MM.1S (cell line): ENCODE measurements around the gene PLCB1.

Experiments
- DNase-seq: peaks from one replicate; pipeline ENCODE4 v3.0.0-alpha.2; 2015
- H2AFZ ChIP-seq: fragments of 300-600 bp; sonication (generic); 2 replicates; pipeline ENCODE4 v1.6.0; 2016; ENCODE audit warnings: antibody characterized with exemption, low read length
- H3F3A ChIP-seq: fragments of 300-600 bp; sonication (generic); 2 replicates; pipeline ENCODE4 v1.6.1; 2016; ENCODE audit warnings: mild to moderate bottlenecking, antibody characterized with exemption, low read length, moderate library complexity, mixed read lengths; ENCODE audit not compliant: insufficient read depth
- H3K27ac ChIP-seq: fragments of 300-600 bp; sonication (generic); 2 replicates; pipeline ENCODE4 v1.5.1; 2016; ENCODE audit warnings: mild to moderate bottlenecking, low read length
- H3K27me3 ChIP-seq: fragments of 300-600 bp; sonication (generic); replicated peaks from 2 replicates; pipeline ENCODE4 v1.6.0; 2016; ENCODE audit warnings: low read length; ENCODE audit not compliant: insufficient read depth
- H3K36me3 ChIP-seq: fragments of 300-600 bp; sonication (generic); replicated peaks from 2 replicates; pipeline ENCODE4 v1.6.1; 2016; ENCODE audit warnings: mild to moderate bottlenecking, low read length, mixed read lengths; ENCODE audit not compliant: insufficient read depth
- H3K4me1 ChIP-seq: fragments of 300-600 bp; sonication (generic); 2 replicates; pipeline ENCODE4 v1.6.1; 2016; ENCODE audit warnings: low read length, mixed read lengths
- H3K4me2 ChIP-seq: fragments of 300-600 bp; sonication (generic); 2 replicates; pipeline ENCODE4 v1.6.0; 2016; ENCODE audit warnings: low read depth, low read length
- H3K4me3 ChIP-seq: fragments of 300-600 bp; sonication (generic); 2 replicates; pipeline ENCODE4 v1.5.1; 2016; ENCODE audit warnings: low read length, mixed read lengths
- H3K79me2 ChIP-seq: fragments of 300-600 bp; sonication (generic); 2 replicates; pipeline ENCODE4 v1.6.1; 2016; ENCODE audit warnings: mixed run types, low read length, mixed read lengths
- H3K9ac ChIP-seq: fragments of 300-600 bp; sonication (generic); 2 replicates; pipeline ENCODE4 v1.6.1; 2016; ENCODE audit warnings: low read length, mixed read lengths
- H3K9me2 ChIP-seq: fragments of 300-600 bp; sonication (generic); replicated peaks from 2 replicates; pipeline ENCODE4 v1.6.1; 2016; ENCODE audit warnings: mild to moderate bottlenecking, low read length, mixed read lengths; ENCODE audit not compliant: insufficient read depth
- H3K9me3 ChIP-seq: fragments of 300-600 bp; sonication (generic); replicated peaks from 2 replicates; pipeline ENCODE4 v1.6.1; 2016; ENCODE audit warnings: mild to moderate bottlenecking, low read length, mixed read lengths; ENCODE audit not compliant: insufficient read depth
- H4K20me1 ChIP-seq: fragments of 300-600 bp; sonication (generic); 2 replicates; pipeline ENCODE4 v1.6.1; 2016; ENCODE audit warnings: mild to moderate bottlenecking, low read length, moderate library complexity, mixed read lengths; ENCODE audit not compliant: insufficient read depth
- EZH2 ChIP-seq: fragments of 300-600 bp; sonication (generic); optimal IDR thresholded peaks from 2 replicates; pipeline ENCODE3; 2017; ENCODE audit warnings: low read depth, mild to moderate bottlenecking, antibody characterized with exemption, low read length, mixed read lengths
- EZH2phosphoT487 ChIP-seq: fragments of 300-600 bp; sonication (generic); IDR thresholded peaks from 2 replicates; pipeline ENCODE4 v1.6.1; 2018; ENCODE audit warnings: antibody characterized with exemption, low read length
- TF ChIP-seq, protein P1 (sequence below): fragments of 300-600 bp; sonication (generic); IDR thresholded peaks from 2 replicates; pipeline ENCODE4 v1.5.1; 2016; ENCODE audit warnings: antibody characterized with exemption, low read length, mixed read lengths

Gene PLCB1

DNA sequence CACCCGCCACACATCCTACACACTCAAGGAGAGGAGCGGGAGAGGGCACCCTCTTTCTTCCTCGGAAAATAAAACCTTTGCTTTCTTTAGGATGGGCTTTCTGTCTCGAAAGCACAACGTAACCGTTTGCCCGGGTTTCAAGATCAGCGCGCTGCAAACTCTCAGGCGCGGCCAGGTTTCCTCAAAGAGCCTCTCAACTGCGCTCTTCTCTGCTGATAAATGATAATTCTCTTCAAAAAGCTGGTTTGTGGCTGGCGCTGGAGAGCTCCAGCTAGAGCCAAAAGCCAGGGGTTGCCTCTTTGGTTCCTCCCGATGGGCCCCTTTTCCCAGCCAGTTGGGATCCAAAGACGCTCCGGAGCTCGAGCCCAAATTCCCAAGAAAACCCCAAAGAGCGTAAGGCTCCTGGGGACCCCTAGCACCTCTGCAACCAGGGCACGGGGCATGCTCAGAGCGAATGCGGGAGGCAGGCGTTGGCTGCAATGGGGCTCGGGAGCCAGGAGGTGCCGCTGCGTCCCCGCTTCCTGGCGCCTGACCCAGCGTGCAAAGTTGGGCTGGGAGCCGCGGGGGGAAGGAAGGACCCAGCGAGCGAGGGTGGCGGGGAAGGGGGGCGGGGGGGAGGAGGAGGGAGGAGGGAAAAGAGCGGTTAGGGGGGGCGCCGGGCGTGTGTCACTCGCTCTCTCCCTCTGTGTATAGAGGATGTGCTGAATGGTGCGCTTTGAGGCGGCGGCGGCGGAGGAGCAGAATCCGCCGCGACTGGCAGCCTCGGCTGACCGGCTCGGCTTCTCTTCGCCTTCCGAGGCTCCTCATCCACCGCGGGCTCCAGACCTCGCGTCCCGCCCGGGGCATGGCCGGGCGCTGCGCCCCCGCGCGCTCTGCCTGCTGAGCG lies at the start of gene PLCB1:
TSS of gene PLCB1 (plus strand) at position 669 of the 886 bp plus-strand sequence. CDS start 386 bp downstream, outside the sequence.
- TF ChIP-seq, protein P1, sequence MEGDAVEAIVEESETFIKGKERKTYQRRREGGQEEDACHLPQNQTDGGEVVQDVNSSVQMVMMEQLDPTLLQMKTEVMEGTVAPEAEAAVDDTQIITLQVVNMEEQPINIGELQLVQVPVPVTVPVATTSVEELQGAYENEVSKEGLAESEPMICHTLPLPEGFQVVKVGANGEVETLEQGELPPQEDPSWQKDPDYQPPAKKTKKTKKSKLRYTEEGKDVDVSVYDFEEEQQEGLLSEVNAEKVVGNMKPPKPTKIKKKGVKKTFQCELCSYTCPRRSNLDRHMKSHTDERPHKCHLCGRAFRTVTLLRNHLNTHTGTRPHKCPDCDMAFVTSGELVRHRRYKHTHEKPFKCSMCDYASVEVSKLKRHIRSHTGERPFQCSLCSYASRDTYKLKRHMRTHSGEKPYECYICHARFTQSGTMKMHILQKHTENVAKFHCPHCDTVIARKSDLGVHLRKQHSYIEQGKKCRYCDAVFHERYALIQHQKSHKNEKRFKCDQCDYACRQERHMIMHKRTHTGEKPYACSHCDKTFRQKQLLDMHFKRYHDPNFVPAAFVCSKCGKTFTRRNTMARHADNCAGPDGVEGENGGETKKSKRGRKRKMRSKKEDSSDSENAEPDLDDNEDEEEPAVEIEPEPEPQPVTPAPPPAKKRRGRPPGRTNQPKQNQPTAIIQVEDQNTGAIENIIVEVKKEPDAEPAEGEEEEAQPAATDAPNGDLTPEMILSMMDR: peak; percentile 75
- no peak for TF ChIP-seq EZH2
- Histone ChIP-seq H2AFZ (peak within 1 kb of the TSS; percentile 62), H3K27ac (peak within 1 kb of the TSS; percentile 2; the same call in 1 of the 2 replicates), H3K36me3 (no peaks in the 10 kb centered on the region), H3K4me3 (peak within 1 kb of the TSS; percentile 60), H4K20me1 (no peaks in the 10 kb centered on the region), H3K9me3 (no peaks in the 10 kb centered on the region), H3F3A (peaks cover 5% of the 10 kb centered on the region; the same call in 1 of the 2 replicates), H3K4me1 (peaks cover 18% of the 10 kb centered on the region), H3K9me2 (no peaks in the 10 kb centered on the region), H3K79me2 (peaks cover 11% of the 10 kb centered on the region; the same call in 1 of the 2 replicates), H3K9ac (peak within 1 kb of the TSS; percentile 29; the same call in 1 of the 2 replicates), H3K27me3 (no peaks in the 10 kb centered on the region), H3K4me2 (peak within 1 kb of the TSS; percentile 88; the same call in 1 of the 2 replicates)
- DNase-seq: peak; percentile 88

- H3K9ac ChIP-seq: no peak overlapping the region
- no peak overlapping the region for H2AFZ ChIP-seq
- no peaks in the 10 kb centered on the region for H3K79me2 ChIP-seq
- no peaks in the 10 kb centered on the region for H3K9me3 ChIP-seq
- H3F3A ChIP-seq: no peaks in the 10 kb centered on the region
- no peak for DNase-seq
- H3K27me3 ChIP-seq: no peaks in the 10 kb centered on the region
- H3K9me2 ChIP-seq: no peaks in the 10 kb centered on the region
- H3K27ac ChIP-seq: no peak overlapping the region
- H3K4me3 ChIP-seq: no peak overlapping the region
- TF ChIP-seq EZH2 (no peak), EZH2phosphoT487 (no peak)
- TF ChIP-seq, protein P1: no peak
- no peak overlapping the region for H3K4me2 ChIP-seq
- H4K20me1 ChIP-seq: no peaks in the 10 kb centered on the region
- H3K4me1 ChIP-seq: no peaks in the 10 kb centered on the region
- H3K36me3 ChIP-seq: no peaks in the 10 kb centered on the region
Measured at GRCh38 chr20:8082989-8083388, 49.1 kb upstream of the PLCB1 start.

GRCh38 chr20:8089668-8090067 lies 42.4 kb upstream of the PLCB1 start:
- H3K79me2 ChIP-seq: no peaks in the 10 kb centered on the region
- H3K27ac ChIP-seq: no peak overlapping the region
- no peaks in the 10 kb centered on the region for H3K36me3 ChIP-seq
- no peaks in the 10 kb centered on the region for H3K9me2 ChIP-seq
- DNase-seq: no peak
- no peaks in the 10 kb centered on the region for H4K20me1 ChIP-seq
- no peak overlapping the region for H2AFZ ChIP-seq
- H3K9me3 ChIP-seq: no peaks in the 10 kb centered on the region
- no peaks in the 10 kb centered on the region for H3K4me1 ChIP-seq
- H3K27me3 ChIP-seq: no peaks in the 10 kb centered on the region
- H3F3A ChIP-seq: no peaks in the 10 kb centered on the region
- H3K4me2 ChIP-seq: no peak overlapping the region
- TF ChIP-seq, protein P1: no peak
- TF ChIP-seq EZH2phosphoT487 (no peak), EZH2 (no peak)
- H3K4me3 ChIP-seq: no peak overlapping the region
- H3K9ac ChIP-seq: no peak overlapping the region
